Choroid plexus epithelial cell (primary cell): ENCODE data around the gene GIT2.
A peak's percentile ranks its signal among the peaks of the same experiment; 100 is the strongest.

ENCODE experiments used
- DNase-seq: peaks from one replicate; pipeline ENCODE4 v3.0.0-alpha.2; 2010; ENCODE audit warnings: low read depth
- H3K4me3 ChIP-seq: 2 replicates; pipeline ENCODE4 v1.5.1; 2011; ENCODE audit warnings: low read depth, mild to moderate bottlenecking, control low read depth, low read length, moderate library complexity
- TF ChIP-seq, protein P1 (sequence below): conservative IDR thresholded peaks from 2 replicates; pipeline ENCODE4 v1.5.1; 2011; ENCODE audit warnings: low read depth, mild to moderate bottlenecking, control low read depth, inconsistent platforms, low read length, moderate library complexity

GIT2 gene

DNA sequence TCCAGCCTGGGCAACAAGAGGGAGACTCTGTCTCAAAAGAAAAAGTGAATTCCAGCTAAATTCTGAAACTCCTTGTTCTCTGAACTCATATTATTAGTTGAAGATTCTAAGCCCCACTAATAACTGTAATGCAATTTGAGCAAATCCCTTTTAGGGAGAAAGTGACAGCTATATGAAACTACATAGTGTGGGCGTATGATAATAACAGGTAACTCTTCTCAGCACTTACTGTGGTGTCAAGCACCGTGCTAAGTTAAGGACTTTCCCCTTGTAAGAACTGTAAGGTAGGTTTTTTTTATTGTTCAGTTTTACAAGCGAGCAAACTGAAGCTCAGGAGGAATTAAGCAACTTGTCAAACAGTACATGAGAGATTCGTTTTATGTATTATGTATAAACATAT lies 8.4 kb upstream of the GIT2 start:
- no peak for DNase-seq
- H3K4me3 ChIP-seq, result no peak overlapping the region
- TF ChIP-seq, protein P1, sequence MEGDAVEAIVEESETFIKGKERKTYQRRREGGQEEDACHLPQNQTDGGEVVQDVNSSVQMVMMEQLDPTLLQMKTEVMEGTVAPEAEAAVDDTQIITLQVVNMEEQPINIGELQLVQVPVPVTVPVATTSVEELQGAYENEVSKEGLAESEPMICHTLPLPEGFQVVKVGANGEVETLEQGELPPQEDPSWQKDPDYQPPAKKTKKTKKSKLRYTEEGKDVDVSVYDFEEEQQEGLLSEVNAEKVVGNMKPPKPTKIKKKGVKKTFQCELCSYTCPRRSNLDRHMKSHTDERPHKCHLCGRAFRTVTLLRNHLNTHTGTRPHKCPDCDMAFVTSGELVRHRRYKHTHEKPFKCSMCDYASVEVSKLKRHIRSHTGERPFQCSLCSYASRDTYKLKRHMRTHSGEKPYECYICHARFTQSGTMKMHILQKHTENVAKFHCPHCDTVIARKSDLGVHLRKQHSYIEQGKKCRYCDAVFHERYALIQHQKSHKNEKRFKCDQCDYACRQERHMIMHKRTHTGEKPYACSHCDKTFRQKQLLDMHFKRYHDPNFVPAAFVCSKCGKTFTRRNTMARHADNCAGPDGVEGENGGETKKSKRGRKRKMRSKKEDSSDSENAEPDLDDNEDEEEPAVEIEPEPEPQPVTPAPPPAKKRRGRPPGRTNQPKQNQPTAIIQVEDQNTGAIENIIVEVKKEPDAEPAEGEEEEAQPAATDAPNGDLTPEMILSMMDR, result no peak

DNA sequence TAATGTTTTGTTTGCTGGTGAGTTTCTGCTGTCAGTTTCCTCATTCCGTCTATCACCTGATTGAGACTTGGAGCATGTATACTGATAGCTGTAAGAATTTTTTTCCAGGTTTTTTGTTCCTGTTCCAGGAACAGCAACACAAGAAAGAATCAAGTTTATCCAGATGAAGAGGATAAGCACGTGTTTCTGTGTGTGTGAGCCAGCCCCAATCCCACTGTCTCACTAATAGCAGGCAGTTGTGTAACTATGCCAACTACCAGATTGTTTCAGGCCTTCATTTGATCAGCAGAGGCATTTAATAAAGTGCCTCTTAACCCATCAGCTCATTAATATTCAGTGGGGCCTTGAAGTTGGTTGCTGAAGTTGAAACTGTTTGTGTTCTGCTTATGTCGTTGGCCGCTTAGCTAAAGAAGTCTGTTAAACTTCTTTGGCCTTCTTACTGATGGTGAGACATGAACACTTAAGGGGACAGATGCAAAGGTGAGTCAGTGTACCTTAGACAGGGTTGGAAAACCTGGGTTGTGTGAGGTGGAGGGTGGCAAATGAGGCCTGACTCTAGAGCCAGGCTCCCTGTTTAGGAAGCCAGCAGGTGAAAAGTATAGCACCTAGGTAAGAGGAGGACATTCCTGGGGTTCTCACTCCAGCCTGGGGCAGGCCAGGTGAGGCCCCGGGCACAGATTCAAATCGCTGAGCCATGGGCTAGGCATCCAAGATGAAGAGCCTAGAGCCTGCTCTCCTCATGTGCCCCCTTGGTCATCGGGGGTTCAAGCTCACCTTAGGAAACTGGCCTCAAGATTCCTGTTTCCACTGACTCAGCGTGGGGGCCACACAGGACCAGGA lies 6.7 kb upstream of the GIT2 start:
- no peak for DNase-seq

DNA sequence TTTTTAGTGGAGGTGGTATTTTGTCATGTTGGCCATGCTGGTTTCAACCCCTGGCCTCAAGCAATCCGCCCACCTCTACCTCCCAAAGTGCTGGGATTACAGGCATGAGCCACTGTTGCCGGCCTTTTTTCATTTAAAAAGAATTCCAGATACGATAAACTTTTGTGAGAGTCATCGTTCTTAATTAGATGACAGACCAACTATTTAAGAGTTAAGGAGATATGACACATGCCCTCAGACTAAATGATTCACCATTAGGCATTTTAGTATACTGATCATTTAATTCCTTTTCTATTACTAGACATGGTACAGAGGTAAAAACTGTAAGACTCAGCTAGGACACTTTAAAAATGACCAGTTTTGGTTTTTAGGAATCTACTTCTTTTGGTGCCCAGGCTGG lies 5.4 kb upstream of the GIT2 start:
- no peak overlapping the region for H3K4me3 ChIP-seq
- DNase-seq, result no peak
- TF ChIP-seq, protein P1, result no peak

More for the DNA sequence above, 6.7 kb upstream of the GIT2 start:
- TF ChIP-seq, protein P1, result no peak
- H3K4me3 ChIP-seq, result no peak overlapping the region

DNA sequence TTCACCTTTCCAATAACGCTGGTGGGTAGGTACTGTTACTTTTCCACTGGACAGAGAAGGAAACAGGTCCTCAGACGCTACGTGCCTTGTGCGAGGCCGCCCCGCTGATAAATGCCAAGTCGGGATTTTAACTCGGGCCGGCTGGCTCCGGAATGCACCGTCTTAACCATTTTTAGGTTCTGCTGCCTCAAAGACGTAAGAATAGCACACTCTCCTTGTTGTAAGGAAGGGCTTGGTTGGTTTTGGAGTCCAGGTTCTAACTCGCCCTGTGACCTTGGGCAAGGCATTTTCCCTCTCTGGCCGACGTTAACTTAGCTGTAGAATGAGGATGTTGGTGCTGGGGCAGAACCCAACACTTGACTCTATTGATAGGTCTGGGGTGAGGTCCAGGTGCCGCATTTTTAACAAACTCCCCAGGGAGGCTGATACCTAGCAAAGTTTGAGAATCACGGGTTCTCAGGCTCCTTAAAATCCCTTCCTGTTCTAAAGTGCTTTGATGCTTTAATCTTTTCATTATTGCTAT lies 3.9 kb upstream of the GIT2 start:
- peak overlapping the region; percentile 88 for H3K4me3 ChIP-seq
- peak; percentile 49 for DNase-seq
- TF ChIP-seq, protein P1, result no peak

DNA sequence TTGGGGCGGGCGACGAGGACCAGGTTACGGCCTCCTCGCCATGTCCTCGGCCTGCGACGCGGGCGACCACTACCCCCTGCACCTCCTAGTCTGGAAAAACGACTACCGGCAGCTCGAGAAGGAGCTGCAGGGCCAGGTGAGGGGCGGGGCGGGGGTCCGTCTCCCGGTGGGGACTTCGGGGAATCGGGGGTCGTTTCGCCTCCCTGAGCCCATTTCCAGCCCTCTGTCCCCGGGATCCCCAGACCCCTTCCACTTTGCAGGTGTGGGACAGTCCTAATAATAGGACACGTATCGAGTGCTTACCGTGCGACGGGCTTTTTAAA lies 3.4 kb upstream of the GIT2 start:
- TF ChIP-seq, protein P1, result no peak
- H3K4me3 ChIP-seq, result peak overlapping the region; percentile 88
- no peak for DNase-seq

DNA sequence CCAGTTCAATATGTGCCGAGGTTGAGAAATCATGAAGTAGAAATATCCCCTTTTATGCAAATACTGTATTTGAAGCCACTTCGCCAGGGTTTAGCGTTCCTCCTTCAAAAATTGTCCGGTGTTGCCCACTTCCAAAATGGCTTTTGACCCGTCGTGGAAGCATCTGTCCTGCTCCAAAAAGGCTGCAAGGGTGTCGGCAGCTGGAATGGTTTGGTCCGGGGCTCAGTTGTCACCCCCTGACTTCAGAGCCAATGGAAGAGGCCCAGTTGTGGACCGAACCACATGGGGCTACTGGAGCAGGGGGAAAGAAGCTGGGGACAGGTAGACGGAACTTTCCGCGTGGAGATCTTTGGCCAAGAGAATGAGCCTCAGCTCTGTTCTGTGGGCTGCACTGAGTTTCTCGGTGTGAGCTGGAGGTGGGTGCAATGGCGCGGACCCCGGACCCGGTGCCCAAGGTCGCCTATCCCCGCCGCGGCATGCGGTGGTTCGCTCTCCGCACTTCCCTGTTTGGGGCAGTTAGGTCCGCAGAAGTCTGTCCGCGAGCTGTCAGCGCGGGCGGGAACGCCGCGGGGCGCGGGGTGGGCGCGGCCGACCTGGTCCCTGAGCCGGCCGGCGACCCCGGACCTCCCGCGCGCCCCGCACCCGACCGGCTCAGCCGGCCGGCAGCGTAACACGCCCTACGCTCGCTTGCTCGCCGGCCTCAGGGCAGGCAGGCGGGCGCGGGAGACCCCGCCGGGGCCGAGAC lies 2.9 kb upstream of the GIT2 start, which contains the start of gene ANKRD13A:
Gene ANKRD13A (plus strand): TSS at position 527 of the 745 bp plus-strand sequence. CDS start 259 bp downstream, outside the sequence.
- peak; percentile 97 for DNase-seq
- TF ChIP-seq, protein P1, result no peak
- H3K4me3 ChIP-seq, result peak within 1 kb of the TSS; percentile 88
